GM12878 (cell line): ENCODE measurements around the gene MOGAT2. TPM values are rescaled to one million over a fixed set of nuclear protein-coding genes. Genes with fewer than 3 reads are reported as not detected.
A peak's percentile ranks its signal among the peaks of the same experiment; 100 is the strongest.

Experiments used
- ATAC-seq: fragments of 200-7000 bp; cut with Tn5 transposase; 3 replicates; pipeline ENCODE4 v1.9.1; 2020; ENCODE audit warnings: mild to moderate bottlenecking, moderate library complexity
- BruUV-seq: library from RNA; stranded (reverse); fragments of 400-500 nt; replicated peaks from 2 replicates; lab custom pipeline; 2021; lab: Mats Ljungman, UMichigan
- CTCF ChIA-PET: fragments of 300-600 bp; sonication (Branson Sonifier 250); formaldehyde crosslinking; extraction: SDS; loops from one replicate; lab custom pipeline; 2021; ENCODE audit warnings: inconsistent platforms; lab: Yijun Ruan, JAX
- POLR2A ChIA-PET: fragments of 350-600 bp; formaldehyde crosslinking; extraction: SDS; loops from one replicate; lab custom pipeline; 2021; ENCODE audit warnings: inconsistent platforms; lab: Charles Lee
- RAD21 ChIA-PET: fragments of 300-600 bp; sonication (Branson Sonifier 250); formaldehyde crosslinking; loops from one replicate; lab custom pipeline; 2023; ENCODE audit warnings: antibody characterized with exemption; ENCODE audit not compliant: unreplicated experiment; lab: Charles Lee
- SMC1A ChIA-PET: fragments of 300-600 bp; sonication (Branson Sonifier 250); formaldehyde crosslinking; loops from one replicate; lab custom pipeline; 2023; ENCODE audit not compliant: unreplicated experiment, uncharacterized antibody; lab: Charles Lee
- DNase-seq: peaks from one replicate; pipeline ENCODE4 v3.0.0-alpha.2; 2011; ENCODE audit warnings: low read depth, low spot score
- FAIRE-seq: peaks from 3 replicates; lab custom pipeline; 2011; peaks lifted over from hg19 to GRCh38; lab: Jason Lieb, UNC
- H2AFZ ChIP-seq: 2 replicates; pipeline ENCODE4 v1.6.0; 2011; ENCODE audit warnings: low read depth, low read length, control low read depth; ENCODE audit not compliant: control insufficient read depth
- H3K27ac ChIP-seq: 2 replicates; pipeline ENCODE4 v1.5.1; 2011; ENCODE audit warnings: control low read depth; ENCODE audit not compliant: control insufficient read depth, insufficient read depth
- H3K27me3 ChIP-seq, 2 experiments: replicated peaks in 1 of 2; 2 replicates each; pipeline versions ENCODE4 v1.6.0 to v1.6.1; 2011; ENCODE audit warnings: low read length in 1 of 2; ENCODE audit not compliant: control insufficient read depth in 2 of 2, insufficient read depth in 2 of 2
- H3K36me3 ChIP-seq, 2 experiments: 2 replicates each; pipeline ENCODE4 v1.5.1; 2011; ENCODE audit warnings: low read length in 1 of 2; ENCODE audit not compliant: control insufficient read depth in 2 of 2, insufficient read depth in 2 of 2
- H3K4me1 ChIP-seq: 2 replicates; pipeline ENCODE4 v1.6.1; 2011; ENCODE audit warnings: mild to moderate bottlenecking, low read length, moderate library complexity, mixed read lengths; ENCODE audit not compliant: control insufficient read depth, insufficient read depth
- H3K4me2 ChIP-seq: 2 replicates; pipeline ENCODE4 v1.6.0; 2011; ENCODE audit warnings: control low read depth; ENCODE audit not compliant: control insufficient read depth, insufficient read depth
- H3K4me3 ChIP-seq: fragments of 200-600 bp; sonication (generic); 2 replicates; pipeline ENCODE4 v1.5.1; 2016
- H3K79me2 ChIP-seq: 2 replicates; pipeline ENCODE4 v1.6.0; 2011; ENCODE audit warnings: low read length; ENCODE audit not compliant: control insufficient read depth, insufficient read depth
- H3K9ac ChIP-seq: 2 replicates; pipeline ENCODE4 v1.8.0; 2011; ENCODE audit warnings: low read length, control low read depth, mixed read lengths; ENCODE audit not compliant: control insufficient read depth, insufficient read depth
- H3K9me3 ChIP-seq: replicated peaks from 3 replicates; pipeline ENCODE4 v1.5.1; 2011; ENCODE audit warnings: mild to moderate bottlenecking, low read length; ENCODE audit not compliant: control insufficient read depth, insufficient read depth
- H4K20me1 ChIP-seq: 2 replicates; pipeline ENCODE4 v1.6.0; 2011; ENCODE audit not compliant: control insufficient read depth, insufficient read depth
- BACH1 ChIP-seq: fragments of 450-650 bp; IDR thresholded peaks from 2 replicates; pipeline ENCODE4 v1.6.1; 2017; ENCODE audit warnings: mild to moderate bottlenecking, borderline replicate concordance
- HDGF ChIP-seq: fragments of 450-650 bp; IDR thresholded peaks from 2 replicates; pipeline ENCODE4 v1.6.1; 2016; ENCODE audit warnings: antibody characterized with exemption
- WGBS: methylation state at CpG from one replicate; pipeline ENCODE4 v1.1.6; 2016; ENCODE audit warnings: low lambda C conversion rate; ENCODE audit not compliant: insufficient replicate concordance, insufficient coverage; ENCODE audit errors: missing lambda C conversion rate; 5-methylcytosine and 5-hydroxymethylcytosine counted together
- in situ Hi-C: fragments of 300-500 bp; cut with MboI; formaldehyde crosslinking; loops from 9 replicates; pipeline ENCODE4 v1.14.3; 2018; ENCODE audit warnings: mixed read lengths
- intact Hi-C: fragments of 100-400 bp; cut with micrococcal nuclease; formaldehyde crosslinking; loops from one replicate; pipeline ENCODE4 v1.14.2; 2022; ENCODE audit not compliant: unreplicated experiment
- polyA plus RNA-seq, 11 experiments: library from polyadenylated mRNA; depleted of rRNA in 4 of 11; unstranded in 6 of 11; stranded (reverse) in 5 of 11; fragments of >200 nt; fragmentation: Nextera tagmentation in 4 of 11; fragmentation: Illumina TruSeq in 1 of 11; extraction: Ambion mirVana in 4 of 11; extraction: Trizol in 1 of 11; gene quantifications; 1 replicate in 1 of 11; 2 replicates in 10 of 11; pipeline versions ENCODE4 v1.2.1 to v1.2.3, GENCODE V29; 2011 to 2016; ENCODE audit warnings: inconsistent platforms in 2 of 11, missing spikeins in 2 of 11, low read depth in 1 of 11
- total RNA-seq, 4 experiments: library from RNA; depleted of rRNA in 3 of 4; stranded (reverse); fragments of >200 nt in 3 of 4; fragmentation: Illumina TruSeq in 1 of 4; extraction: Trizol in 1 of 4; gene quantifications; 2 replicates each; pipeline versions ENCODE4 v1.2.1 to v1.2.3, GENCODE V29; 2013 to 2021
- TF ChIP-seq, protein P1 (sequence below): fragments of 450-650 bp; IDR thresholded peaks from 2 replicates; pipeline ENCODE4 v1.6.1; 2017; ENCODE audit warnings: mild to moderate bottlenecking, moderate library complexity

The MOGAT2 gene
- total and polyA plus RNA-seq, 10 of the 15 experiments (the other 5 are each of a cell fraction or from before 2014, with no cell fraction given) = 0.15 to 0.45 (median 0.22) TPM; not detected in 1

DNA sequence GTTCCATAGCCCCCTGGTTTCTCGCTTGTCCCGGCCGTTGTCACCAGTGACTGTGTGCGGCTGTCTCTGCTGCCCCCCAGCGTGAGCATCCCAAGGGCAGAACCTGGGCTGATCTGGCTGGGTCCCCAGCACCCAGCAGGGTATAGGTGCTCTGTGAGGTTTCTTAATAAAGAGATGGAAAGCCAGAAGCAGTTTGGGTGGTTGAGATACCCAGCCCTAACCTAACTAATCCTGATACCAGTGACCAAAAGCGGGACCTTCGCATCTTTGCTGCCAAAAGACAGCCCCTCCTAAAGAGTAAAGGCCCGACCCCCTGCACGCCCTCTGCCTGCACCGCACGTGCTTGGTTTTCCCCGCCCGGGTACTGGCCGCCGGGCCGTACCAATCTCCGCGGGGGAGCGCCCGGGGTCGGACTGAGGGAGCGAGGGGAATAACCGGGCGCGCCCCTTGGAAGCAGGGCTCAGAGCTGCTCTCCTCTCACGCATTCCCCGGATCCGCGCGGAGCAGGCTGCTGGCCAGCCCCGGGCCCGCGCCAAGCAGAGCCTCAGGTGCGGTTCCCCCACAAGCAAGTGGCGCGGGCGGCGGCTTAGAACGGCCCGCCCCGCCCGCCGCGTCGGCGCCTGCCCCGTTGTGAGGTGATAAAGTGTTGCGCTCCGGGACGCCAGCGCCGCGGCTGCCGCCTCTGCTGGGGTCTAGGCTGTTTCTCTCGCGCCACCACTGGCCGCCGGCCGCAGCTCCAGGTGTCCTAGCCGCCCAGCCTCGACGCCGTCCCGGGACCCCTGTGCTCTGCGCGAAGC is 50.7 kb downstream of the MOGAT2 start, which contains the start of gene DGAT2 (continued):
- TF ChIP-seq, protein P1, sequence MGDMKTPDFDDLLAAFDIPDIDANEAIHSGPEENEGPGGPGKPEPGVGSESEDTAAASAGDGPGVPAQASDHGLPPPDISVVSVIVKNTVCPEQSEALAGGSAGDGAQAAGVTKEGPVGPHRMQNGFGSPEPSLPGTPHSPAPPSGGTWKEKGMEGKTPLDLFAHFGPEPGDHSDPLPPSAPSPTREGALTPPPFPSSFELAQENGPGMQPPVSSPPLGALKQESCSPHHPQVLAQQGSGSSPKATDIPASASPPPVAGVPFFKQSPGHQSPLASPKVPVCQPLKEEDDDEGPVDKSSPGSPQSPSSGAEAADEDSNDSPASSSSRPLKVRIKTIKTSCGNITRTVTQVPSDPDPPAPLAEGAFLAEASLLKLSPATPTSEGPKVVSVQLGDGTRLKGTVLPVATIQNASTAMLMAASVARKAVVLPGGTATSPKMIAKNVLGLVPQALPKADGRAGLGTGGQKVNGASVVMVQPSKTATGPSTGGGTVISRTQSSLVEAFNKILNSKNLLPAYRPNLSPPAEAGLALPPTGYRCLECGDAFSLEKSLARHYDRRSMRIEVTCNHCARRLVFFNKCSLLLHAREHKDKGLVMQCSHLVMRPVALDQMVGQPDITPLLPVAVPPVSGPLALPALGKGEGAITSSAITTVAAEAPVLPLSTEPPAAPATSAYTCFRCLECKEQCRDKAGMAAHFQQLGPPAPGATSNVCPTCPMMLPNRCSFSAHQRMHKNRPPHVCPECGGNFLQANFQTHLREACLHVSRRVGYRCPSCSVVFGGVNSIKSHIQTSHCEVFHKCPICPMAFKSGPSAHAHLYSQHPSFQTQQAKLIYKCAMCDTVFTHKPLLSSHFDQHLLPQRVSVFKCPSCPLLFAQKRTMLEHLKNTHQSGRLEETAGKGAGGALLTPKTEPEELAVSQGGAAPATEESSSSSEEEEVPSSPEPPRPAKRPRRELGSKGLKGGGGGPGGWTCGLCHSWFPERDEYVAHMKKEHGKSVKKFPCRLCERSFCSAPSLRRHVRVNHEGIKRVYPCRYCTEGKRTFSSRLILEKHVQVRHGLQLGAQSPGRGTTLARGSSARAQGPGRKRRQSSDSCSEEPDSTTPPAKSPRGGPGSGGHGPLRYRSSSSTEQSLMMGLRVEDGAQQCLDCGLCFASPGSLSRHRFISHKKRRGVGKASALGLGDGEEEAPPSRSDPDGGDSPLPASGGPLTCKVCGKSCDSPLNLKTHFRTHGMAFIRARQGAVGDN = peak; percentile 85

DNA sequence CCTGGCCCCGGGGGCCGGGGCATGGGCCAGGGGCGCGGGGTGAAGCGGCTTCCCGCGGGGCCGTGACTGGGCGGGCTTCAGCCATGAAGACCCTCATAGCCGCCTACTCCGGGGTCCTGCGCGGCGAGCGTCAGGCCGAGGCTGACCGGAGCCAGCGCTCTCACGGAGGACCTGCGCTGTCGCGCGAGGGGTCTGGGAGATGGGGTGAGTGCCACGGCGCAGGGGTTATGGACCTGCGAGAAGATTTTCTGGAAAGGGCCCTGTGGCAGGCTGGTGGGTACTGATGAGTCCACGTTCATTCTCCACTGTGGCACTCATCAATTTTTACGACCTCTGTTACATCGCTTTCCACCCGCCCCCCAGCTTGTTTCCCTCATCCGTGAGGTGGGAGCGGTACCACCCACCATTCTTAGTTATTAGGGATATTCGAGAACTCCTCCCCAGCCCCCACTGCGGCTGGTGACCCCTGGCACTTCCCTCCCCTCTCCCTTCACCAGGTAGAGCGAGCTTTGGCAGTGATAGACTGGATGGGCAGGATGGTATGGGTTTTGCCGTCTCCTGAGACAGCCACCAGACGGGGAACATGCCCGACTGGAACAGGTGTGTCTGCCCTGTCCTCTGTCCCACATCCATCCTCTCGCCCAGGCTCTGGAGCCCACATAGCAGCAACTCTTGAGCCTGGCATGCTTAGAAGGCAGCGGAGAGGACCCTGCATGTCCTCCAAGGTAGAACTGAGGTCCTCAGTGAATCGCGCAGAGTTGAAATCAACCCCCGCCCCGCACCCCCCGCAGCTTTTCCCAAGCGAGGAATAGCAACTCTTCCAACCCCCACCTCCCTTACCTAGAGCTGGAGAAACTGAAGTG is 51.5 kb downstream of the MOGAT2 start:
- Histone ChIP-seq H2AFZ (peak overlapping the region; percentile 97), H3K27ac (peak overlapping the region; percentile 90), H3K9ac (peak overlapping the region; percentile 75), H4K20me1 (no peaks in the 10 kb centered on the region), H3K9me3 (no peaks in the 10 kb centered on the region), H3K36me3 (no peaks in the 10 kb centered on the region), H3K4me3 (peak overlapping the region; percentile 79), H3K27me3 (no peaks in the 10 kb centered on the region), H3K79me2 (peaks cover 6% of the 10 kb centered on the region; the same call in 1 of the 2 replicates), H3K4me1 (peaks cover 52% of the 10 kb centered on the region), H3K4me2 (peak overlapping the region; percentile 95)
- ChIA-PET RAD21 (interaction anchor here (0.8 to 3.7 kb wide), 4 partner anchors 18 to 100 kb away, joined by 3 to 21 read pairs (median 4); no protein-coding TSS in a partner anchor), CTCF (interaction anchor here (0.6 to 3.7 kb wide), 5 partner anchors 12 to 63 kb away, joined by 3 to 22 read pairs (median 3); no protein-coding TSS in a partner anchor), SMC1A (interaction anchor here (0.8 to 2.3 kb wide), 9 partner anchors 17 to 123 kb away, joined by 3 to 9 read pairs (median 4); no protein-coding TSS in a partner anchor), POLR2A (interaction anchor here (0.6 to 1.0 kb wide), 3 partner anchors 11 to 55 kb away, joined by 3 to 4 read pairs (median 4); no protein-coding TSS in a partner anchor)
- intact Hi-C loops = loop anchor here (1.0 to 10.0 kb wide), 3 partner anchors 46 to 207 kb away; partner anchors contain the start of gene SERPINH1
- DNase-seq (no peak), ATAC-seq (peak; percentile 1), FAIRE-seq (no peak)
- in situ Hi-C loops = loop anchor here (5.0 kb wide), 1 partner anchor 42 kb away; no protein-coding TSS in a partner anchor
- TF ChIP-seq HDGF = 0 out of 2 replicates have a peak, but pooled peaks have one; percentile 38
- TF ChIP-seq BACH1 = no peak
- WGBS = 9% methylated on average over 36 of the region's 46 CpGs
- no TSS peak for BruUV-seq
